Measurements from ENCODE around the gene EXOSC6.
"Not testable (repeated sequence)": the region's sequence is repeated elsewhere in the genome, so short reads cannot be mapped to it uniquely, and the experiment has no call there.

EXOSC6 gene

GRCh38 chr16:70255574-70255973 lies 3.8 kb upstream of the EXOSC6 start:
- in situ Hi-C loops (cut with HindIII; ENCODE audit: low sequenced_read_pairs) = no loop called here

GRCh38 chr16:70254965-70255286 lies 3.2 kb upstream of the EXOSC6 start:
- in situ Hi-C loops (cut with HindIII; ENCODE audit: low sequenced_read_pairs) = no loop called here

GRCh38 chr16:70254180-70254964 lies 2.6 kb upstream of the EXOSC6 start:
- in situ Hi-C loops (cut with HindIII; ENCODE audit: low sequenced_read_pairs) = no loop called here

- in situ Hi-C loops (cut with HindIII; ENCODE audit: low sequenced_read_pairs) = no loop called here
Measured at GRCh38 chr16:70253291-70254106, 1.8 kb upstream of the EXOSC6 start.

- in situ Hi-C loops (cut with HindIII; ENCODE audit: low sequenced_read_pairs) = no loop called here
Measured at GRCh38 chr16:70252355-70252988, 732 bp upstream of the EXOSC6 start.

GRCh38 chr16:70250748-70251628 lies 752 bp downstream of the EXOSC6 start:
- in situ Hi-C loops (cut with HindIII; ENCODE audit: low sequenced_read_pairs) = no loop called here

GRCh38 chr16:70249697-70250096 lies 2.0 kb downstream of the EXOSC6 start:
- in situ Hi-C loops (cut with HindIII; ENCODE audit: low sequenced_read_pairs) = not testable (repeated sequence)

- in situ Hi-C loops (cut with HindIII; ENCODE audit: low sequenced_read_pairs) = not testable (repeated sequence)
Measured at GRCh38 chr16:70238773-70239172, 13.0 kb downstream of the EXOSC6 start.

GRCh38 chr16:70231831-70232230 lies 19.9 kb downstream of the EXOSC6 start:
- in situ Hi-C loops (cut with HindIII; ENCODE audit: low sequenced_read_pairs) = not testable (repeated sequence)

- in situ Hi-C loops (cut with HindIII; ENCODE audit: low sequenced_read_pairs) = not testable (repeated sequence)
Measured at GRCh38 chr16:70226024-70226423, 25.7 kb downstream of the EXOSC6 start.

- in situ Hi-C loops (cut with HindIII; ENCODE audit: low sequenced_read_pairs) = not testable (repeated sequence)
Measured at GRCh38 chr16:70225430-70225829, 26.3 kb downstream of the EXOSC6 start.

GRCh38 chr16:70224645-70225044 lies 27.1 kb downstream of the EXOSC6 start:
- in situ Hi-C loops (cut with HindIII; ENCODE audit: low sequenced_read_pairs) = not testable (repeated sequence)

- in situ Hi-C loops (cut with HindIII; ENCODE audit: low sequenced_read_pairs) = not testable (repeated sequence)
Measured at GRCh38 chr16:70223971-70224513, 27.7 kb downstream of the EXOSC6 start.

- in situ Hi-C loops (cut with HindIII; ENCODE audit: low sequenced_read_pairs) = not testable (repeated sequence)
Measured at GRCh38 chr16:70223216-70223615, 28.5 kb downstream of the EXOSC6 start.

GRCh38 chr16:70222574-70222973 lies 29.2 kb downstream of the EXOSC6 start:
- in situ Hi-C loops (cut with HindIII; ENCODE audit: low sequenced_read_pairs) = not testable (repeated sequence)

GRCh38 chr16:70218586-70218985 lies 33.2 kb downstream of the EXOSC6 start:
- in situ Hi-C loops (cut with HindIII; ENCODE audit: low sequenced_read_pairs) = not testable (repeated sequence)

- in situ Hi-C loops (cut with HindIII; ENCODE audit: low sequenced_read_pairs) = not testable (repeated sequence)
Measured at GRCh38 chr16:70206382-70206781, 45.4 kb downstream of the EXOSC6 start.

- in situ Hi-C loops (cut with HindIII; ENCODE audit: low sequenced_read_pairs) = not testable (repeated sequence)
Measured at GRCh38 chr16:70204668-70205405, 46.9 kb downstream of the EXOSC6 start.

- in situ Hi-C loops (cut with HindIII; ENCODE audit: low sequenced_read_pairs) = not testable (repeated sequence)
Measured at GRCh38 chr16:70204010-70204409, 47.7 kb downstream of the EXOSC6 start.

GRCh38 chr16:70203508-70203907 lies 48.2 kb downstream of the EXOSC6 start:
- in situ Hi-C loops (cut with HindIII; ENCODE audit: low sequenced_read_pairs) = not testable (repeated sequence)

Measured in endothelial cell of hepatic sinusoid (primary cell).